GM12878 (cell line): ENCODE measurements around the gene RPL12. TPM values are rescaled to one million over a fixed set of nuclear protein-coding genes. Genes with fewer than 3 reads are reported as not detected.

Experiments used
- ATAC-seq: fragments of 200-7000 bp; cut with Tn5 transposase; 3 replicates; pipeline ENCODE4 v1.9.1; 2020; ENCODE audit warnings: mild to moderate bottlenecking, moderate library complexity
- BruUV-seq: library from RNA; stranded (reverse); fragments of 400-500 nt; replicated peaks from 2 replicates; lab custom pipeline; 2021; lab: Mats Ljungman, UMichigan
- CTCF ChIA-PET: fragments of 300-600 bp; sonication (Branson Sonifier 250); formaldehyde crosslinking; extraction: SDS; loops from one replicate; lab custom pipeline; 2021; ENCODE audit warnings: inconsistent platforms; lab: Yijun Ruan, JAX
- POLR2A ChIA-PET: fragments of 350-600 bp; formaldehyde crosslinking; extraction: SDS; loops from one replicate; lab custom pipeline; 2021; ENCODE audit warnings: inconsistent platforms; lab: Charles Lee
- RAD21 ChIA-PET: fragments of 300-600 bp; sonication (Branson Sonifier 250); formaldehyde crosslinking; loops from one replicate; lab custom pipeline; 2023; ENCODE audit warnings: antibody characterized with exemption; ENCODE audit not compliant: unreplicated experiment; lab: Charles Lee
- SMC1A ChIA-PET: fragments of 300-600 bp; sonication (Branson Sonifier 250); formaldehyde crosslinking; loops from one replicate; lab custom pipeline; 2023; ENCODE audit not compliant: unreplicated experiment, uncharacterized antibody; lab: Charles Lee
- DNase-seq: peaks from one replicate; pipeline ENCODE4 v3.0.0-alpha.2; 2011; ENCODE audit warnings: low read depth, low spot score
- FAIRE-seq: peaks from 3 replicates; lab custom pipeline; 2011; peaks lifted over from hg19 to GRCh38; lab: Jason Lieb, UNC
- H2AFZ ChIP-seq: 2 replicates; pipeline ENCODE4 v1.6.0; 2011; ENCODE audit warnings: low read depth, low read length, control low read depth; ENCODE audit not compliant: control insufficient read depth
- H3K27ac ChIP-seq: 2 replicates; pipeline ENCODE4 v1.5.1; 2011; ENCODE audit warnings: control low read depth; ENCODE audit not compliant: control insufficient read depth, insufficient read depth
- H3K27me3 ChIP-seq, 2 experiments: replicated peaks in 1 of 2; 2 replicates each; pipeline versions ENCODE4 v1.6.0 to v1.6.1; 2011; ENCODE audit warnings: low read length in 1 of 2; ENCODE audit not compliant: control insufficient read depth in 2 of 2, insufficient read depth in 2 of 2
- H3K36me3 ChIP-seq, 2 experiments: 2 replicates each; pipeline ENCODE4 v1.5.1; 2011; ENCODE audit warnings: low read length in 1 of 2; ENCODE audit not compliant: control insufficient read depth in 2 of 2, insufficient read depth in 2 of 2
- H3K4me1 ChIP-seq: 2 replicates; pipeline ENCODE4 v1.6.1; 2011; ENCODE audit warnings: mild to moderate bottlenecking, low read length, moderate library complexity, mixed read lengths; ENCODE audit not compliant: control insufficient read depth, insufficient read depth
- H3K4me2 ChIP-seq: 2 replicates; pipeline ENCODE4 v1.6.0; 2011; ENCODE audit warnings: control low read depth; ENCODE audit not compliant: control insufficient read depth, insufficient read depth
- H3K4me3 ChIP-seq: fragments of 200-600 bp; sonication (generic); 2 replicates; pipeline ENCODE4 v1.5.1; 2016
- H3K79me2 ChIP-seq: 2 replicates; pipeline ENCODE4 v1.6.0; 2011; ENCODE audit warnings: low read length; ENCODE audit not compliant: control insufficient read depth, insufficient read depth
- H3K9ac ChIP-seq: 2 replicates; pipeline ENCODE4 v1.8.0; 2011; ENCODE audit warnings: low read length, control low read depth, mixed read lengths; ENCODE audit not compliant: control insufficient read depth, insufficient read depth
- H3K9me3 ChIP-seq: replicated peaks from 3 replicates; pipeline ENCODE4 v1.5.1; 2011; ENCODE audit warnings: mild to moderate bottlenecking, low read length; ENCODE audit not compliant: control insufficient read depth, insufficient read depth
- H4K20me1 ChIP-seq: 2 replicates; pipeline ENCODE4 v1.6.0; 2011; ENCODE audit not compliant: control insufficient read depth, insufficient read depth
- BRCA1 ChIP-seq: IDR thresholded peaks from 2 replicates; pipeline ENCODE4 v1.6.1; 2011; ENCODE audit warnings: low read depth, low read length, improper control_type of control experiment
- CEBPZ ChIP-seq: fragments of 150-350 bp; IDR thresholded peaks from 2 replicates; pipeline ENCODE4 v1.6.1; 2016; ENCODE audit warnings: low read depth, low read length
- FOXK2 ChIP-seq: fragments of 450-650 bp; IDR thresholded peaks from 2 replicates; pipeline ENCODE4 v1.6.1; 2017; ENCODE audit warnings: mild to moderate bottlenecking, moderate library complexity
- FOXM1 ChIP-seq: IDR thresholded peaks from 2 replicates; pipeline ENCODE4 v1.6.1; 2012; ENCODE audit warnings: low read depth, mild to moderate bottlenecking, inconsistent platforms, low read length, moderate library complexity
- PRDM15 ChIP-seq: fragments of 450-650 bp; formaldehyde crosslinking; IDR thresholded peaks from 2 replicates; pipeline ENCODE4 v1.4.0; 2020; ENCODE audit warnings: mild to moderate bottlenecking, moderate library complexity
- RAD51 ChIP-seq: fragments of 450-650 bp; IDR thresholded peaks from 2 replicates; pipeline ENCODE4 v1.6.1; 2016; ENCODE audit warnings: moderate library complexity, mild to moderate bottlenecking, inconsistent platforms
- RB1 ChIP-seq: fragments of 450-650 bp; formaldehyde crosslinking; IDR thresholded peaks from 2 replicates; pipeline ENCODE4 v1.6.1; 2017; ENCODE audit warnings: mild to moderate bottlenecking, borderline replicate concordance
- RBBP5 ChIP-seq: fragments of 200-600 bp; sonication (generic); conservative IDR thresholded peaks from 2 replicates; pipeline ENCODE4 v1.6.1; 2016
- SIX5 ChIP-seq: IDR thresholded peaks from 2 replicates; pipeline ENCODE4 v1.6.1; 2011; ENCODE audit warnings: mild to moderate bottlenecking, low read depth, low read length, moderate library complexity; ENCODE audit not compliant: severe bottlenecking
- WGBS: methylation state at CpG from one replicate; pipeline ENCODE4 v1.1.6; 2016; ENCODE audit warnings: low lambda C conversion rate; ENCODE audit not compliant: insufficient replicate concordance, insufficient coverage; ENCODE audit errors: missing lambda C conversion rate; 5-methylcytosine and 5-hydroxymethylcytosine counted together
- in situ Hi-C: fragments of 300-500 bp; cut with MboI; formaldehyde crosslinking; loops from 9 replicates; pipeline ENCODE4 v1.14.3; 2018; ENCODE audit warnings: mixed read lengths
- intact Hi-C: fragments of 100-400 bp; cut with micrococcal nuclease; formaldehyde crosslinking; loops from one replicate; pipeline ENCODE4 v1.14.2; 2022; ENCODE audit not compliant: unreplicated experiment
- polyA plus RNA-seq, 11 experiments: library from polyadenylated mRNA; depleted of rRNA in 4 of 11; unstranded in 6 of 11; stranded (reverse) in 5 of 11; fragments of >200 nt; fragmentation: Nextera tagmentation in 4 of 11; fragmentation: Illumina TruSeq in 1 of 11; extraction: Ambion mirVana in 4 of 11; extraction: Trizol in 1 of 11; gene quantifications; 1 replicate in 1 of 11; 2 replicates in 10 of 11; pipeline versions ENCODE4 v1.2.1 to v1.2.3, GENCODE V29; 2011 to 2016; ENCODE audit warnings: inconsistent platforms in 2 of 11, missing spikeins in 2 of 11, low read depth in 1 of 11
- total RNA-seq, 4 experiments: library from RNA; depleted of rRNA in 3 of 4; stranded (reverse); fragments of >200 nt in 3 of 4; fragmentation: Illumina TruSeq in 1 of 4; extraction: Trizol in 1 of 4; gene quantifications; 2 replicates each; pipeline versions ENCODE4 v1.2.1 to v1.2.3, GENCODE V29; 2013 to 2021
- TF ChIP-seq, protein P1 (sequence below): fragments of 450-650 bp; formaldehyde crosslinking; IDR thresholded peaks from 2 replicates; pipeline ENCODE4 v1.5.0; 2022; ENCODE audit warnings: mild to moderate bottlenecking, missing genetic modification characterization

RPL12 gene
- total and polyA plus RNA-seq, 10 of the 15 experiments (the other 5 are each of a cell fraction or from before 2014, with no cell fraction given): 961 to 5,544 (median 2,858) TPM

GRCh38 chr9:127417131-127418036, 33.8 kb downstream of the RPL12 start:
- H3K79me2 ChIP-seq: peaks cover under 1% of the 10 kb centered on the region
- no peak overlapping the region for H3K4me3 ChIP-seq
- H3K4me2 ChIP-seq: no peak overlapping the region
- ChIA-PET POLR2A (interaction anchor here (0.9 kb wide), 1 partner anchor 98 kb away, joined by 4 read pairs; no protein-coding TSS in a partner anchor), CTCF (interaction anchor here (0.8 to 1.2 kb wide), 2 partner anchors 203 to 476 kb away, joined by 4 read pairs; no protein-coding TSS in a partner anchor), RAD21 (interaction anchor here (1.1 kb wide), 1 partner anchor 193 kb away, joined by 3 read pairs; no protein-coding TSS in a partner anchor), SMC1A (interaction anchor here (0.6 to 1.0 kb wide), 2 partner anchors 33 to 203 kb away, joined by 3 read pairs; no protein-coding TSS in a partner anchor)
- intact Hi-C loops: no loop called here
- H3K4me1 ChIP-seq: peaks cover 2% of the 10 kb centered on the region; the same call in 1 of the 2 replicates
- WGBS: 72% methylated on average over 14 of the region's 15 CpGs
- TF ChIP-seq FOXK2 (no peak), PRDM15 (CRISPR knock-in tag) (no peak), RB1 (no peak), CEBPZ (no peak), SIX5 (no peak), BRCA1 (no peak), FOXM1 (no peak), RAD51 (no peak), RBBP5 (no peak)
- TF ChIP-seq, protein P1, sequence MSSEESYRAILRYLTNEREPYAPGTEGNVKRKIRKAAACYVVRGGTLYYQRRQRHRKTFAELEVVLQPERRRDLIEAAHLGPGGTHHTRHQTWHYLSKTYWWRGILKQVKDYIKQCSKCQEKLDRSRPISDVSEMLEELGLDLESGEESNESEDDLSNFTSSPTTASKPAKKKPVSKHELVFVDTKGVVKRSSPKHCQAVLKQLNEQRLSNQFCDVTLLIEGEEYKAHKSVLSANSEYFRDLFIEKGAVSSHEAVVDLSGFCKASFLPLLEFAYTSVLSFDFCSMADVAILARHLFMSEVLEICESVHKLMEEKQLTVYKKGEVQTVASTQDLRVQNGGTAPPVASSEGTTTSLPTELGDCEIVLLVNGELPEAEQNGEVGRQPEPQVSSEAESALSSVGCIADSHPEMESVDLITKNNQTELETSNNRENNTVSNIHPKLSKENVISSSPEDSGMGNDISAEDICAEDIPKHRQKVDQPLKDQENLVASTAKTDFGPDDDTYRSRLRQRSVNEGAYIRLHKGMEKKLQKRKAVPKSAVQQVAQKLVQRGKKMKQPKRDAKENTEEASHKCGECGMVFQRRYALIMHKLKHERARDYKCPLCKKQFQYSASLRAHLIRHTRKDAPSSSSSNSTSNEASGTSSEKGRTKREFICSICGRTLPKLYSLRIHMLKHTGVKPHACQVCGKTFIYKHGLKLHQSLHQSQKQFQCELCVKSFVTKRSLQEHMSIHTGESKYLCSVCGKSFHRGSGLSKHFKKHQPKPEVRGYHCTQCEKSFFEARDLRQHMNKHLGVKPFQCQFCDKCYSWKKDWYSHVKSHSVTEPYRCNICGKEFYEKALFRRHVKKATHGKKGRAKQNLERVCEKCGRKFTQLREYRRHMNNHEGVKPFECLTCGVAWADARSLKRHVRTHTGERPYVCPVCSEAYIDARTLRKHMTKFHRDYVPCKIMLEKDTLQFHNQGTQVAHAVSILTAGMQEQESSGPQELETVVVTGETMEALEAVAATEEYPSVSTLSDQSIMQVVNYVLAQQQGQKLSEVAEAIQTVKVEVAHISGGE (CRISPR knock-in tag): no peak
- no peak overlapping the region for H3K9ac ChIP-seq
- H3K36me3 ChIP-seq: no peaks in the 10 kb centered on the region
- no TSS peak for BruUV-seq
- in situ Hi-C loops: no loop called here
- H3K27ac ChIP-seq: no peak overlapping the region
- H3K27me3 ChIP-seq: no peaks in the 10 kb centered on the region
- no peak; the same call in 2 of the 3 replicates for ATAC-seq
- no peak for DNase-seq
- no peak for FAIRE-seq
- no peaks in the 10 kb centered on the region for H3K9me3 ChIP-seq
- no peaks in the 10 kb centered on the region for H4K20me1 ChIP-seq
- no peak overlapping the region for H2AFZ ChIP-seq
